Measurements from ENCODE around the gene SUCLA2. TPM values are rescaled to one million over a fixed set of nuclear protein-coding genes. Genes with fewer than 3 reads are reported as not detected.

SUCLA2 gene
- total and polyA plus RNA-seq, 2 donors (not counting 1 experiment from before 2014, with no cell fraction given): 15.9 to 33.7 TPM

- ChIA-PET POLR2A (no interaction called here), CTCF (no interaction called here)
- H3K27ac ChIP-seq (ENCODE audit: low read length in 2 of 2): no peak overlapping the region
- WGBS (ENCODE audit: insufficient coverage): no CpG with 5 or more reads among the region's 4 CpGs
- peaks cover 12 to 26% of the 10 kb centered on the region in 2 experiments for H3K36me3 ChIP-seq (replicated peaks in 1 of 2; ENCODE audit: control extremely low read depth in 1 of 2, control insufficient read depth in 1 of 2, extremely low read depth in 1 of 2, insufficient read depth in 2 of 2, low read length in 1 of 2)
- no peaks in the 10 kb centered on the region for H3K4me1 Mint-ChIP-seq
- H3K9me3 ChIP-seq (ENCODE audit: control extremely low read depth in 1 of 3, control insufficient read depth in 2 of 3, insufficient read depth in 1 of 3, low read length in 2 of 3): peaks cover 6 to 21% (median 8%) of the 10 kb centered on the region in 3 donors
- no peak overlapping the region for H3K4me3 Mint-ChIP-seq
- no peak overlapping the region for H3K27ac Mint-ChIP-seq
- H3K27me3 Mint-ChIP-seq: no peaks in the 10 kb centered on the region
- peaks cover 14% of the 10 kb centered on the region for H3K9me3 Mint-ChIP-seq (ENCODE audit: insufficient read depth)
- H2AFZ ChIP-seq (ENCODE audit: insufficient read depth, low read depth, low read length, poor library complexity, severe bottlenecking): no peak overlapping the region
- H3K4me1 ChIP-seq (ENCODE audit: control insufficient read depth in 2 of 2, insufficient read depth in 2 of 2, low read length in 2 of 2): no peaks in the 10 kb centered on the region
- H3K27me3 ChIP-seq (replicated peaks in 1 of 4; ENCODE audit: control extremely low read depth in 1 of 4, control insufficient read depth in 3 of 4, insufficient read depth in 4 of 4, low read length in 3 of 4): no peaks in the 10 kb centered on the region
- ATAC-seq (ENCODE audit: low read depth) (no peak), DNase-seq (no peak)
- no peak overlapping the region for H3K4me3 ChIP-seq (ENCODE audit: control extremely low read depth in 1 of 5, extremely low read depth in 1 of 5, insufficient read depth in 1 of 5, low read depth in 2 of 5, low read length in 4 of 5)
- H3K79me2 ChIP-seq (ENCODE audit: control insufficient read depth, insufficient read depth, low read length): no peaks in the 10 kb centered on the region
- H4K20me1 ChIP-seq (ENCODE audit: control insufficient read depth, insufficient read depth, low read length, poor library complexity, severe bottlenecking): no peaks in the 10 kb centered on the region
- no peak overlapping the region for H3K9ac ChIP-seq (ENCODE audit: low read length)
- no peak overlapping the region for H3K4me2 ChIP-seq (replicated peaks; ENCODE audit: low read depth, low read length, poor library complexity, severe bottlenecking)
- TF ChIP-seq CTCF (IDR thresholded peaks at IDR 0.05) (no peak), EZH2 (IDR thresholded peaks at IDR 0.05; ENCODE audit: borderline replicate concordance, insufficient read depth, low read depth, low read length, poor library complexity, severe bottlenecking) (no peak)
- intact Hi-C loops (cut with micrococcal nuclease): no loop called here
Measured at GRCh38 chr13:47959468-47960247, 41.4 kb downstream of the SUCLA2 start.

GRCh38 chr13:47957073-47957472 lies 44.0 kb downstream of the SUCLA2 start:
- Histone ChIP-seq H3K79me2 (ENCODE audit: control insufficient read depth, insufficient read depth, low read length) (no peaks in the 10 kb centered on the region), H3K4me1 (ENCODE audit: control insufficient read depth in 2 of 2, insufficient read depth in 2 of 2, low read length in 2 of 2) (no peaks in the 10 kb centered on the region), H3K4me2 (replicated peaks; ENCODE audit: low read depth, low read length, poor library complexity, severe bottlenecking) (no peak overlapping the region), H3K9me3 (ENCODE audit: control extremely low read depth in 1 of 3, control insufficient read depth in 2 of 3, insufficient read depth in 1 of 3, low read length in 2 of 3) (peaks cover 3 to 21% (median 8%) of the 10 kb centered on the region in 3 donors), H3K27me3 (replicated peaks in 1 of 4; ENCODE audit: control extremely low read depth in 1 of 4, control insufficient read depth in 3 of 4, insufficient read depth in 4 of 4, low read length in 3 of 4) (no peaks in the 10 kb centered on the region), H4K20me1 (ENCODE audit: control insufficient read depth, insufficient read depth, low read length, poor library complexity, severe bottlenecking) (no peaks in the 10 kb centered on the region), H3K36me3 (replicated peaks in 1 of 2; ENCODE audit: control extremely low read depth in 1 of 2, control insufficient read depth in 1 of 2, extremely low read depth in 1 of 2, insufficient read depth in 2 of 2, low read length in 1 of 2) (peaks cover 8 to 23% of the 10 kb centered on the region in 2 experiments), H2AFZ (ENCODE audit: insufficient read depth, low read depth, low read length, poor library complexity, severe bottlenecking) (no peak overlapping the region), H3K4me3 (ENCODE audit: control extremely low read depth in 1 of 5, extremely low read depth in 1 of 5, insufficient read depth in 1 of 5, low read depth in 2 of 5, low read length in 4 of 5) (no peak overlapping the region), H3K27ac (ENCODE audit: low read length in 2 of 2) (no peak overlapping the region), H3K9ac (ENCODE audit: low read length) (no peak overlapping the region)
- TF ChIP-seq EZH2 (IDR thresholded peaks at IDR 0.05; ENCODE audit: borderline replicate concordance, insufficient read depth, low read depth, low read length, poor library complexity, severe bottlenecking): no peak
- no peak for TF ChIP-seq CTCF (IDR thresholded peaks at IDR 0.05)
- intact Hi-C loops (cut with micrococcal nuclease): no loop called here
- CTCF ChIA-PET: no interaction called here
- ATAC-seq (ENCODE audit: low read depth) (no peak), DNase-seq (no peak)
- Mint-ChIP-seq H3K4me1 (no peaks in the 10 kb centered on the region), H3K4me3 (no peak overlapping the region), H3K9me3 (ENCODE audit: insufficient read depth) (peaks cover 14% of the 10 kb centered on the region), H3K27ac (no peak overlapping the region), H3K27me3 (no peaks in the 10 kb centered on the region)
- POLR2A ChIA-PET: no interaction called here
- WGBS (ENCODE audit: insufficient coverage): 95% methylated on average over 3 of the region's 5 CpGs
